GM10847 (cell line): Measurements from ENCODE around the gene MELK.

ENCODE experiments used
- POLR2A ChIP-seq: IDR thresholded peaks from 2 replicates; pipeline ENCODE4 v1.6.1; 2011; ENCODE audit not compliant: insufficient read length; ENCODE audit errors: extremely low read depth

Gene MELK

GRCh38 chr9:36575411-36575882 lies 2.8 kb downstream of the MELK start:
- TF ChIP-seq POLR2A, result no peak

GRCh38 chr9:36576866-36577265 lies 4.2 kb downstream of the MELK start:
- TF ChIP-seq POLR2A, result no peak

- no peak for TF ChIP-seq POLR2A
Observed at GRCh38 chr9:36584620-36585460, 12.1 kb downstream of the MELK start.

- no peak for TF ChIP-seq POLR2A
Observed at GRCh38 chr9:36590231-36590630, 17.5 kb downstream of the MELK start.

- TF ChIP-seq POLR2A, result no peak
Observed at GRCh38 chr9:36592801-36593583, 20.3 kb downstream of the MELK start.

GRCh38 chr9:36594213-36594612 lies 21.5 kb downstream of the MELK start:
- TF ChIP-seq POLR2A, result no peak

GRCh38 chr9:36597412-36598178 lies 24.9 kb downstream of the MELK start:
- no peak for TF ChIP-seq POLR2A

- no peak for TF ChIP-seq POLR2A
Observed at GRCh38 chr9:36598273-36598672, 25.6 kb downstream of the MELK start.

- no peak for TF ChIP-seq POLR2A
Observed at GRCh38 chr9:36603006-36603405, 30.3 kb downstream of the MELK start.

GRCh38 chr9:36609306-36609705 lies 36.6 kb downstream of the MELK start:
- no peak for TF ChIP-seq POLR2A

GRCh38 chr9:36622121-36622520 lies 49.4 kb downstream of the MELK start:
- TF ChIP-seq POLR2A, result no peak

- no peak for TF ChIP-seq POLR2A
Observed at GRCh38 chr9:36623280-36623679, 50.6 kb downstream of the MELK start.

GRCh38 chr9:36625006-36625615 lies 52.4 kb downstream of the MELK start:
- TF ChIP-seq POLR2A, result no peak

GRCh38 chr9:36632892-36633291 lies 60.2 kb downstream of the MELK start:
- no peak for TF ChIP-seq POLR2A

- no peak for TF ChIP-seq POLR2A
Observed at GRCh38 chr9:36637491-36638270, 65.0 kb downstream of the MELK start.
